Astrocyte of the cerebellum (primary cell): ENCODE measurements around the gene KCNH5.

Experiments
- DNase-seq: peaks from one replicate; pipeline ENCODE4 v3.0.0-alpha.2; 2011; ENCODE audit warnings: low read depth
- H3K4me3 ChIP-seq: 2 replicates; pipeline ENCODE4 v1.5.1; 2011; ENCODE audit warnings: mild to moderate bottlenecking, low read depth, low read length, moderate library complexity
- CTCF ChIP-seq: IDR thresholded peaks from 2 replicates; pipeline ENCODE4 v1.5.1; 2012; ENCODE audit warnings: low read length, low read depth, moderate library complexity, mild to moderate bottlenecking; ENCODE audit errors: missing control alignments
- in situ Hi-C: cut with HindIII; loops from 2 replicates; pipeline ENCODE4 v1.10.0; 2017; ENCODE audit warnings: low sequenced_read_pairs

Gene KCNH5

GRCh38 chr14:62736048-62737043 lies 308.9 kb downstream of the KCNH5 start:
- in situ Hi-C loops, result no loop called here
- DNase-seq, result peak; percentile 2
- no peak overlapping the region for H3K4me3 ChIP-seq
- no peak for TF ChIP-seq CTCF

- no peak for TF ChIP-seq CTCF
- no peak for DNase-seq
- in situ Hi-C loops, result no loop called here
- no peak overlapping the region for H3K4me3 ChIP-seq
These were observed 310.4 kb downstream of the KCNH5 start for GRCh38 chr14:62734831-62735230.

GRCh38 chr14:62722406-62722805 lies 322.9 kb downstream of the KCNH5 start:
- in situ Hi-C loops, result no loop called here
- TF ChIP-seq CTCF, result no peak
- no peak for DNase-seq
- H3K4me3 ChIP-seq, result no peak overlapping the region

DNA sequence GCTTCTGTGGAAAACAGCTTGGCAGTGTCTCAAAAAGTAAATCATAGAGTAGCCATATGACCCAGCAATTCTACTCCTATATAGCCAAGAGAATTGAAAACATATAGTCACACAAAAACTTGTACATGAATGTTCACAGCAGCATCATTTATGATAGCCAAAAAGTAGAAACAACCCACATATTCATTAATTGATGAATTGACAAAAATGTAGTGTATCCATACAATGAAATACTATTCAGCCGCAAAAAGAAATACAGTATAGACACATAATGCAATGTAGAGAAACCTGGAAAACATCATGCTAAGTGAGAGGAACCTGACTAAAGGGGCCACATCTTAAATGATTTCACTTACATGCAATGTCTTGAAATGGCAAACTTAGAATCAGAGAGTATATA lies 326.6 kb downstream of the KCNH5 start:
- TF ChIP-seq CTCF, result no peak
- in situ Hi-C loops, result no loop called here
- no peak overlapping the region for H3K4me3 ChIP-seq
- DNase-seq, result no peak

- in situ Hi-C loops, result no loop called here
- no peak overlapping the region for H3K4me3 ChIP-seq
- no peak for DNase-seq
- TF ChIP-seq CTCF, result no peak
These were observed 333.8 kb downstream of the KCNH5 start for GRCh38 chr14:62711351-62712023.

- in situ Hi-C loops, result no loop called here
- no peak for DNase-seq
- TF ChIP-seq CTCF, result no peak
- no peak overlapping the region for H3K4me3 ChIP-seq
These were observed 334.4 kb downstream of the KCNH5 start for GRCh38 chr14:62710811-62711210.
